ENCODE measurements around the gene PBLD.

PBLD gene

GRCh38 chr10:68233046-68233445 is 99.7 kb downstream of the PBLD start:
- no peak for DNase-seq (ENCODE audit: low read depth)

Data from activated T-helper 1 cell treated with Interleukin-2 at 50 U/mL for 16 hours (primary cell).